Activated CD8-positive, alpha-beta memory T cell treated with anti-CD3 and anti-CD28 coated beads, Interleukin-2, amount 50 U/mL, for 1 hour (primary cell): ENCODE measurements around the gene FH.

ENCODE experiments used
- DNase-seq: peaks from one replicate; pipeline ENCODE4 v3.0.0-alpha.2; 2020; ENCODE audit errors: extremely low read depth

The FH gene

DNA sequence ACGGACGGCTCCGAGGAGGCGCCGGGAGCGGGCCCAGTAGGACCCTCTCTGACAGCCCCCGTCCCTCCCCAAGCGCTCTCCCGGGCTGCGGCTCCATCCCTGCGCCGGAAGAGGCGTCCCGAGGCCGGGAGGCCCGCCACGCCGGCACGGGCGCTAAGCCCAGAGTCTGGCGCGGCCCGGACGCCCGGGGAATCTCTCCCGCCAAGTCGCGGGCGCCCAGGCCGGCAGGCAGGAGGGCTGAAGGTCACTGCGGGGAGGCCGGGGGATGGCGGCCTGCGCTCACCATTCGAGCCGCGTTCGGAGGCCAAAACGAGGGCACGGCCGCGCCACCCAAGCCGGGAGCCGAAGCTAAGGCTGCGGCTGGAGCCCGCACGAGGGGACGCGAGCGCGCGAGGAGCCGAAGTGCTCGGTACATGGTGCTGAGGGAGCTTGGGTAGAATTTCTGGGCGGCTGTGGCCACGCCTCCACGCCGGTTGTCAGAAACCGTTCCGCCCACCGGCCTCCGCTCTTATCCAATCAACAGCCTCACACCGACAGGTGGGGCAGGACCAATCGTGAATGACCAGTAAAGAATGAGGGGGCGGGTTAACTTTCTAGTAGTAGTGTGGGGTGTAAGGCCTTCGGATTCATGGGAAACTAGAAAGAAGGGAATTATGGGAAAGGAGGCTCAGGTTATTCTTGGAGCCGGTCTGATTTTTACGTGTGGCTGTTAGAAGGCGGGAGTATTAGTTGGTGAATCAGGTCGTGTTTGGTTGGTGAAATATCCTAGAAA is at the start of gene FH:
FH (minus strand) TSS at position 448 of the 772 bp plus-strand sequence; CDS start at position 415, 33 bp downstream.
- peak; percentile 83 for DNase-seq

DNA sequence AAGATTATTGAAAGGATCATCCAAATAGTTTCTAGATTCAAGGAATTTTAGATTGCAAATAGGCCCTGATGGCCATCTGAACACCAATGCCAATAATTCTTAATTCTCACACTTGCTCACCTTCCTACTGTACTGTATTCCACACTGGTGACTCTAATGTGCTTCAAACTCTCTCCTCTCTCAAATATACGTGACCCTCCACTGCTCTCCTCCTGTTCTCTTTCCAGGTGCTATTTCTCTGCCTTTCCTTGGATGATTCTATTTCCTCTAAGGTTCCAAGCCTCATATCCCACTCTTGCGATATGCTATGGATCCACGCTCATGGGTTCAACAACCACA is 41.3 kb upstream of the FH start:
- no peak for DNase-seq

GRCh38 chr1:241560146-241560848 is 40.7 kb upstream of the FH start:
- no peak for DNase-seq

- DNase-seq, result no peak
Observed at GRCh38 chr1:241557551-241558193, 38.1 kb upstream of the FH start.

- DNase-seq, result no peak
Observed at GRCh38 chr1:241557031-241557430, 37.5 kb upstream of the FH start.

GRCh38 chr1:241555526-241555925 is 36.0 kb upstream of the FH start:
- no peak for DNase-seq

DNA sequence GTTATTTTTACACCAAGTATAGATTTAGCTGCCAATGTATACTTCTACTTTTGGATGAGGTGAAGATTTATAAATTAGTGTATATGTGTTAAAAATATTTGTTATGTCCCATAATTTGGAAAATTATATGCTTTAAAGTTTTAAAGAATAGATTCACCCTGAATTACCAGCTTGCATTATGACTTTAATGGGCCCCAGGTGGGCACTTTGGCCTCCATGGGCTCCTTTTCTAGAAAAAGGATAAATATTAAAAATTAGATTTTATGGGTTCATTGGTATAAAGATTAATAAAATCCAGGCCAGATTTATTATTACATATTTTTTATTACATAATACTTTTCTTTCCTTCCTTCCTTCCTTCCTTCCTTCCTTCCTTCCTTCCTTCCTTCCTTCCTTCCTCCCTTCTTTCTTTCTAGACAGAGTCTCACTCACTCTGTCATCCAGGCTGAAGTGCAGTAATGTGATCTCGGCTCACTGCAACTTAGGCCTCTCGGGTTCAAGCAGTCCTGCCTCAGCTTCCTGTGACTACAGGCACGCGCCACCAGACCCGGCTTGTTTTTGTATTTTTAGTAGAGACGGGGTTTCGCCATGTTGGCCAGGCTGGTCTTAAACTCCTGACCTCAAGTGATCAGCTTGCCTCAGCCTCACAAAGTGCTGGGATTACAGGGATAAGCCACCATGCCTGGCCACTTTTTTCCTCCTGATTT is 34.5 kb upstream of the FH start:
- no peak for DNase-seq

DNA sequence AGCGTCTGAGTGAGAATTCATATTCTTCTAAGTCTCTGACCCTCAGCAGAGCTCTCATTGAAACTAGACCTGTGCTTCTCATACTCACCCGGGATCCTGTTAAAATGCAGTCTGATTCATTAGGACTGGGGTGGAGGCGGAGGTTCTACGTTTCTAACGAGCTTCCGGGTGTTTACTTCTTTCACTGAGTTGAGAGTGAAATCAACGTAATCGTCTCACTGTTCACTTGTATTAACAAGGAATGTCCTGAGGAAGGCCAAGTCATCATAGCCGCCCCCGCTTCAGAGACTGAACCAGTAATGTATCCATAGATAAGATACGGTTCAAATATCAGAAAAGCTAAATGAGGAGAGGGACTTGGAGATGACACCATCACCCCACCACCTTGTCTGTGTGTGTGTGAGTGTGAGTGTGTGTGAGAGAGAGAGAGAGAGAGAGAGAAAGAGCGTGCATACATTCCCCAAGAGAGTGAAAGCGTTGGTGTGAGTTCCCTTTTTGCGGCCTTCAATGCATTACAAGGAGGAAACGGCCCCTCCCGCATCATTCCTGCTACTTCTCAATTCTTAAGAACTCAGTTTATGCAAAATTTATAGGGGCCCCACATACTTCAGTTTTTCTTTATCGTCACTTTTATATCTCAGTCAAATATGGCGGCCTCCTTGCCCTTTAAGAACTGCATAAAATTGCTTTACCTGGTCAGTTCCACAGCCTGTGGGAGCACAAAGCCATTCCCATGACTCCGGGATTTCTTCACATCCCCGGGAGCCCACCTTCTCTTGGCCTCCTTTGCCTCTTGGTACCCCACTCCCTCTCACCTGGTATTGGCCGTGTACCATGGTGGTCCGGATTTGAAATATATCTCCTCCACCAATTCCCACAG is 32.4 kb upstream of the FH start:
- DNase-seq, result no peak

DNA sequence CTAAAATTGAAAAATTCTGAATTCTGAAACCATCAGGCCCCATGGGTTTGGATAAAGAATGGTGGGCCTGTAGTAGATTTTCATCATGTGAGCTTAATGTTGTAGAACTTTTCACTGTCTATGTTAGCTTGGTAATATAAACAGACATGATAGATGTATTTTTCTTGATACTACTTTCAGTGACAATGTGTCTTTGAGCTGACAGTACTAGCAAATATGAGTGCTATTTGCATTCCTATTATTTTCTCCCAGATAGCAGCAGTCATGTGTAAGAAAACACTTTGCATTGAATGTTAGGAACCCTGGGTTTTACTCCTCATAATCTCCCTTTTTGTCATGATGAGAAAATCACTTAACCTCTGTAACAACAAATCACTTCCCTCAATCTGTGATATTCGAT is 30.8 kb upstream of the FH start:
- DNase-seq, result no peak

DNA sequence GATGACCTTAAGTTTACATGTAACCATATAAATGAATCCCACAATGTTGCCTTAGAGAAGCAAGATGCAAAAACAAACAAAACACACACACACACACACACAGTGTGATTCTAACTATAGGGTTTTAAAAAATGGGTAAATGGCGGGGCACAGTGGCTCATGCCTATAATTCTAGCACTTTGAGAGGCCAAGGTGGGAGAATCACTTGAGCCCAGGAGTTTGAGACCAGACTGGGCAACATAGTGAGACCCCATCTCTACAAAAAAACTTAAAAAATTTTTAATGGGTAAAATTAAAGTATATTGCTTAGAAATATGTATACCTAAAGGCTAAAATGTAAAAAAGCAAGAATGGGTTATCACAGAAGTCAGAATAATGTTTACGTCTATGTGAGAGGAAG is 28.5 kb upstream of the FH start:
- DNase-seq, result no peak

- DNase-seq, result no peak
Observed at GRCh38 chr1:241542199-241542907, 22.8 kb upstream of the FH start.

DNA sequence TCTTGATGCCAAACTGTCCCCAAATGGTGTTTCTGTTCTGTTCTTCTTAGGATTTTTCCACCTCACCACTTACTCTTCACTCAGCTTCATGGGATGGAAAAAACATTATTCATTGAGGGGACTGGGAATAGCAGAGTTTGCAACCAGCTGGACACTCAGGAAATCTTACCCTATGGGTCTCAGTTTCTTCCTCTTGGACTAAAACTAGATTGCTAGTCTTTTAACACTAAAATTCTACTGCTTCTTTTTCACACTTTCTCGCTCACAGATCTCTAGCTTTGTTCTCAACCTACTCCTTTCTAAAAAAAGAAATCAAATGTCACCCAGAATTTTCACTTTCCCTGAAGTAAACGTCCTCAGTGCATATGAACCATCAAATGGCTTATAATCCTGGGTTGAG is 17.4 kb upstream of the FH start:
- DNase-seq, result no peak

- no peak for DNase-seq
Observed at GRCh38 chr1:241536304-241536703, 16.7 kb upstream of the FH start.

GRCh38 chr1:241533326-241534115 is 14.0 kb upstream of the FH start:
- DNase-seq, result no peak

DNA sequence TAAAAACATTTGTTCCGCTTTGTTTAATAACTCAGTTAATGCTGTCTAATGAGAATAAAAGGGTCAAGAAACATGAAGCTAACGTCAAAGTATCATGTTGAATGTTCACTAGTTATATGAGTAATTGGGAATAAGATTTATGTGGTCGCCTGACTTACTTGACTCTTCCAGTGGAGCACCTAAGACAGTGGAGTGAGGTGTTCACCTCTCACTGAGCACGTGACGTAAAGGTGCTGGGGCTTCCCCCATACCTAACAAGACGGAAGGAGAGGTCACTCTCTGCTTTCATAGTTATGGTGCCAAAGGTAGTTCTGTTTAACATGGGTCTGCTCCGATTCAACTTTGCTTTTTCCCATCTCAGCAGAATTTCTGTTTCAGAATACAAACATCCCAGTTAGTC is 13.3 kb upstream of the FH start:
- no peak for DNase-seq

DNA sequence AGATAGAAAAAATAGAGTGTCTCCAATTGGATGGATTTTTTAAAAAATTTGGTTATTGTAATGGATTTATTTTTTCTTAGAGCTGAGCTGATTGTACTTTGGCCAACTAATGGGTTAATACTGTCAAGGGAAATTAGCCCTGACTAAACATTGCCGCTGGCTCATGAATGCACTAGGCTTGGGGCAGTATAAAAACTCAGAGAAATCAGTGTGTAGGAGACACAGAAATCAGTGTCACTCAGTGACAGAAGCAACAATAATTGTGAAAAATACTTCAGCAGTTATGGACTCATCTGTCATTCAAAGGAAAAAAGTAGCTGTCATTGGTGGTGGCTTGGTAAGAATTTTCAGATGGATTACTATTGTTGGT is 12.6 kb upstream of the FH start, which contains the start of gene KMO:
KMO (plus strand) TSS at position 217 of the 370 bp plus-strand sequence; CDS start at position 284, 67 bp downstream.
- no peak for DNase-seq

GRCh38 chr1:241531195-241532161 is 11.9 kb upstream of the FH start:
- no peak for DNase-seq

DNA sequence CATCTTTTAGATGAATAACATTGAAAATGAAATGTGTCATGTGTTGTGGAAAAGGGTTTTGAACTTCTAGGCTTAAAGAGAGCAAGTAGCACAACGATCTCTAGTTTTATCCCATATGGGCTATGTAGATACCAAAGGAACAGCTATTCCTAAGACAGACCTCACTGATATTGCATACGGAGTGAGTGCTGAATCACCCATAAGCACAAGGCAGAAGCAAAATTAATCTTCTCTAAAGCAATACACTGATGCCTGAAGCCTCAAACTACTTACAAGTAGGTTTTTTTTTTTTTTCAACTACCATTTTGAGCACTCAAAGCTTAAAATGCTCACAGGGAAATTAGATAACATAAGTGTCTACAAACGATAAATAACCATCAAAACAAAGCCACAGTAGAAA is 7.6 kb upstream of the FH start:
- DNase-seq, result no peak

- no peak for DNase-seq
Observed at GRCh38 chr1:241525026-241525425, 5.5 kb upstream of the FH start.
